Stimulated activated CD4-positive, alpha-beta T cell treated with anti-CD3 and anti-CD28 coated beads, Interleukin-2, amount 100 ng/mL, for 4 hours (primary cell): ENCODE results near the gene OR10AD1.
"Not testable (repeated sequence)": the region's sequence is repeated elsewhere in the genome, so short reads cannot be mapped to it uniquely, and the experiment has no call there.

Experiments used
- DNase-seq: peaks from one replicate; pipeline ENCODE4 v3.0.0-alpha.2; 2020; ENCODE audit warnings: low read depth

OR10AD1 gene

DNA sequence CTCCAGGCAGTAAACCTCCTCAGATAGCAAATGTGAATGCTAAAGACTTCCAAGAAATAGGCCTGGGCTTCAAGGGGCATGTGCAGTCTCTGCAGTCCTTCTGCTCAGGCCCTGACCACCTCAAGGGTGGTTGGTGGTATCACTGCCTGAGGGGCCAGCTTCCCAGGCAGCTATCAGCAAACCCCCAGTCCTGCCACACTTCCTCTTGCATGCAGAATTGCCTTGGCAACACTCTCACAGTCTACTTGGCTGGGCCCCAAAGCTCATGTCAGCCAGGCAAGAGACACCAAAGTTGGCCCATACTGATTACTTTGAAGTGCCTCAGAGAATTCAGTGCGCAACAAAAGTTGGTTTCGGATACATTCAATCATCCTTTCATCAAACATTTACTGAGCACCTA is 42.3 kb downstream of the OR10AD1 start:
- DNase-seq, result no peak

DNA sequence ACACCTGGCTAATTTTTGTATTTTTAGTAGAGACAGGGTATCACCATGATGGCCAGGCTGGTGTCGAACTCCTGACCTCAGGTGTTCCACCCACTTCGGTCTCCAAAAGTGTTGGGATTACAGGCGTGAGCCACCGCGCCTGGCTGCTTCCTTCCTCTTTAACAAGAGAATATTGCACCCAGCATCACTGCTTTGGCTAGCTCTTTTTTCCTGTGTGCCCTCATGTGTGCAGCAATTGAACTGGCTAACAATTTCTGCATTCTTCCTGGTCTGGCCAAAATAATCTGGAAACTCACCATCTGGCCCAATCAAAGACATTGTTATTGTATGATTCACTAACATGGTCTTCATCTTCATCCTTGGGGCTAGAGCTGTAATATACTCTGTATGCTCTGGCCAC is 43.0 kb downstream of the OR10AD1 start:
- DNase-seq, result no peak

DNA sequence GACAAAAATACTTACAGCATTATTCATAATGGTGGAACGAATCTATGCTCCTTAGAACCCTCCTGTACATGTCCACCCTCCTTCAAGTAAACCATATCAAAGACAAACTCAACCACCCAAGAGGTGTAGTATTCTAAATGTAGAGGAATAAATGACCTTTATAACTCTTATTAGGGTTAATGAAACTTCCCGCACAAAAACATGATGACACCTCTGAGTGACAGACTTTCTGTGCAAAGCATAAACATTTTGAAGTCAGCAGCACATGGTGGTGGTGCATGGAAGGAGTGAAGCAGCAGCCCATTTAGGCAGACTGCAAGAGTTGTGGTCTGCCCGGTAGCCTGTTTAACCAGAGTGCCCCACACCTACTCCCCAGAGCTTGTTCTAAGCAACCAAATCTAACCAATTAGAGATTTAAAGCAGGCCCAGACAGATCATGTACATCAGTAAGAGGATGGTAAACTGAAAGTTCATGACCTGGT is 45.2 kb downstream of the OR10AD1 start:
- DNase-seq, result no peak

DNA sequence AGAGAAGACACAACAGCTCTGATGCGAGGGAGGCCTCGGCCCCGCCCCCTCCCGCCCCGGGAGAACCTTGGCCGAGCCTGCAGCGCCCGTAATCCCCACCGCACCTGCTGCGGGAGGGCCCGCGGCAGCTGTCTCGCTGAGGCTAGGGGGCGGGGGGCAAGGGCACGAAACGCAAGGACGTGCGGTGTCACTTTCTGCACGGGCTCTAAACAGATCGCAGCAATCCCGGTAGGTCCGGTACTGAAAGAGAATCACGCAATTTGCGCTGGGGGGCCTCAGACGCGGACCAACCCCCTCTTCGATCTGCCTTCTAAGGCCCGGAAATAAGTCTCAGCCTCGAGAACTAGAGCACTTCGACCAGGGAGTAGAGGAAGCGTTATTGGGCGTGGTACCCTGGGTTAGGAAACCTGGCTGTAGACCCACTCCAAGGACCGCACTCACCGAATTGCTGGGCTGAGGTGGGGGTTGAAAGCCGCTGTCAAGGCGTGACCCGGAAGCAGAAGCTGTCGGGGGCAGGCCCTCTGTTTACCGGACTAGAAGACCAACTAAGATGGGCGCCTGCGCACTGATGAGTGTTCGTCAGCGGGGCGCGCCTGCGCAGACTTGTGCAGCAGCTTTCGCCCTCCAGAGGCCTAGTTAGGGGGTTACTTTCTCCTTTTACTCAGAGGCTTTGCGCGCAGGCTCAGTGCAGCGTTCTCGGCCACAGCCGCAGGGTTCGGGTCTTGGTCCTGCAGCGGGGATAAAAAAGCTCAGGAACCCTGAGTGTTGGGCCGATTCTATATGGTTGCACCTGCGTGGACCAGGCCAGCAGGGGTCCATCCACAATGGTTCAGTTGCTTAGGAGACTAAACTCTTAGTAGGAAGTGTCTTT is 45.8 kb downstream of the OR10AD1 start, which contains the start of gene ASB8:
ASB8 (minus strand) TSS at position 498 of the 871 bp plus-strand sequence. CDS start 4,019 bp downstream, outside the sequence.
- DNase-seq, result peak; percentile 98

DNA sequence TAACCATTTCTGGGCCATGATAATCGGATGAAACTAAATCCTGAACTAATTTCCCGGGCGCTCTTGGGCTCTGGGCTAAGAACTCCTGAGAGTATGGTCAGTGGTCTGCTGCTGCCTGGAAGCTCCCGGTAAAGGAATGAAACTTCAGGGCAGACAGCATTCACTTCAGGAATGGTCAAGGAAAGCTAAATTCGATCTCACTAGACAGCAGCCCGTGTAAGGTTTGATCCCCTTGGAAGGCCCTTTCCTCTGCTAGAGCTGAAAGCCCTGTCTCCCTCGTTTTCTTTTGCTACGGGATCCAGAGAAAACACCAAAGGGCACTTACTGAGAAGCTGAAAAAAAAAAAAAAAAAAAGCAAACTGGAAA is 46.5 kb downstream of the OR10AD1 start:
- DNase-seq, result no peak

DNA sequence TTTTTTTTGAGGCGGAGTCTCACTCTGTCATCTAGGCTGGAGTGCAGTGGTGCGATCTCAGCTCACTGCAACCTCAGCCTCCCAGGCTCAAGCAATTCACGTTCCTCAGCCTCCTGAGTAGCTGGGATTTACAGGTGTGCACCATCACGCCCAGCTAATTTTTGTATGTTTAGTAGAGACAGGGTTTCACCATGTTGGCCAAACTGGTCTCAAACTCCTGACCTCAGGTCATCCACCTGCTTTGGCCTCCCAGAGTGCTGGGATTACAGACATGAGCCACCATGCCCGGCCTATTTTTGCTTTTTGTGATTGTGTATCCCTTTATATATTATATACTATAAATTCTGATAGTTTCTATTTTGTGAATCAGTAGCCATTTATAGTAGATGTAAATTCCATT is 47.3 kb downstream of the OR10AD1 start:
- not testable (repeated sequence) for DNase-seq
